Measurements from ENCODE around the gene HES5. TPM values are rescaled to one million over a fixed set of nuclear protein-coding genes. Genes with fewer than 3 reads are reported as not detected.
A peak's percentile ranks its signal among the peaks of the same experiment; 100 is the strongest.

HES5 gene
- total and polyA plus RNA-seq, 10 of the 15 experiments (the other 5 are each of a cell fraction or from before 2014, with no cell fraction given): 0.12 to 0.15 TPM; not detected in 8

- H4K20me1 ChIP-seq (ENCODE audit: control insufficient read depth, insufficient read depth): no peaks in the 10 kb centered on the region
- ChIA-PET SMC1A (ENCODE audit: uncharacterized antibody, unreplicated experiment) (interaction anchor here (0.9 to 4.7 kb wide), 4 partner anchors 9 to 28 kb away, joined by 3 to 39 read pairs (median 18); partner anchors contain the start of gene PRXL2B), CTCF (interaction anchor here (0.8 to 5.1 kb wide), 11 partner anchors 9 to 231 kb away, joined by 3 to 54 read pairs (median 6); partner anchors contain the start of genes PEX10 and PRXL2B), POLR2A (interaction anchor here (1.7 to 5.5 kb wide), 4 partner anchors 10 to 28 kb away, joined by 5 to 61 read pairs (median 42); partner anchors contain the start of gene PRXL2B), RAD21 (ENCODE audit: unreplicated experiment) (interaction anchor here (0.7 to 3.3 kb wide), 9 partner anchors 9 to 361 kb away, joined by 3 to 41 read pairs (median 10); partner anchors contain the start of genes FAAP20 and PANK4)
- peak within 1 kb of the TSS; percentile 87 for H3K4me3 ChIP-seq
- H3K79me2 ChIP-seq (ENCODE audit: control insufficient read depth, insufficient read depth, low read length): peaks cover 38% of the 10 kb centered on the region
- 0% methylated on average over 16 of the region's 16 CpGs for WGBS (ENCODE audit: insufficient coverage, insufficient replicate concordance, low lambda C conversion rate, missing lambda C conversion rate)
- no peaks in the 10 kb centered on the region for H3K27me3 ChIP-seq (replicated peaks in 1 of 2; ENCODE audit: control insufficient read depth in 2 of 2, insufficient read depth in 2 of 2, low read length in 1 of 2)
- H3K9ac ChIP-seq (ENCODE audit: control insufficient read depth, insufficient read depth, low read length): peak within 1 kb of the TSS; percentile 98
- H3K27ac ChIP-seq (ENCODE audit: control insufficient read depth, insufficient read depth): peak within 1 kb of the TSS; percentile 99
- FAIRE-seq (peak; percentile 90), ATAC-seq (peak; percentile 73), DNase-seq (ENCODE audit: low read depth, low spot score) (no peak)
- H3K36me3 ChIP-seq (ENCODE audit: control insufficient read depth in 2 of 2, insufficient read depth in 2 of 2, low read length in 1 of 2): peaks cover 0 to 2% of the 10 kb centered on the region in 2 experiments; a peak in 2 of 4 replicates
- peak within 1 kb of the TSS; percentile 97 for H3K4me2 ChIP-seq (ENCODE audit: control insufficient read depth, insufficient read depth)
- in situ Hi-C loops (cut with MboI): no loop called here
- peaks cover 25% of the 10 kb centered on the region for H3K4me1 ChIP-seq (ENCODE audit: control insufficient read depth, insufficient read depth, low read length)
- TSS peak; percentile 82 for BruUV-seq (replicated peaks)
- intact Hi-C loops (cut with micrococcal nuclease; ENCODE audit: unreplicated experiment): loop anchor here (1.0 to 5.0 kb wide), 2 partner anchors 22 to 866 kb away; no protein-coding TSS in a partner anchor
- H3K9me3 ChIP-seq (replicated peaks; ENCODE audit: control insufficient read depth, insufficient read depth, low read length): no peaks in the 10 kb centered on the region
- H2AFZ ChIP-seq (ENCODE audit: control insufficient read depth, low read depth, low read length): peak within 1 kb of the TSS; percentile 48
- no peak for TF ChIP-seq JUNB (IDR thresholded peaks at IDR 0.05)
- no peak for TF ChIP-seq MLLT1 (IDR thresholded peaks at IDR 0.05)
- 0 out of 4 replicates have a peak, but pooled peaks of 1 of the 2 experiments have one; percentile 9 for TF ChIP-seq SRF (IDR thresholded peaks at IDR 0.05; ENCODE audit: low read depth in 2 of 2, low read length in 2 of 2)
- 0 out of 2 replicates have a peak, but pooled peaks have one; percentile 16 for TF ChIP-seq STAT3 (IDR thresholded peaks at IDR 0.05; ENCODE audit: low read depth, low read length)
- no peak for TF ChIP-seq MYC (IDR thresholded peaks at IDR 0.05; ENCODE audit: insufficient read depth, insufficient read length, insufficient replicate concordance, low read length, severe bottlenecking)
- TF ChIP-seq RFX5 (IDR thresholded peaks at IDR 0.05; ENCODE audit: low read depth, low read length): peak; percentile 35; the same call in 1 of the 2 replicates
- no peak for TF ChIP-seq USF2 (IDR thresholded peaks at IDR 0.05; ENCODE audit: borderline replicate concordance, low read depth, low read length)
- TF ChIP-seq BCL3 (IDR thresholded peaks at IDR 0.05; ENCODE audit: borderline replicate concordance, insufficient read depth, low read depth, low read length, poor library complexity, severe bottlenecking): no peak
- TF ChIP-seq ELK1 (IDR thresholded peaks at IDR 0.05; ENCODE audit: low read depth, low read length): 0 out of 2 replicates have a peak, but pooled peaks have one; percentile 36
- TF ChIP-seq NFYB (IDR thresholded peaks at IDR 0.05; ENCODE audit: insufficient read depth, low read depth, low read length): 0 out of 2 replicates have a peak, but pooled peaks have one; percentile 15
- peak; percentile 26; the same call in 1 of the 2 replicates for TF ChIP-seq SMAD5 (IDR thresholded peaks at IDR 0.05; ENCODE audit: low read depth)
- TF ChIP-seq YY1 (IDR thresholded peaks at IDR 0.05; ENCODE audit: low read depth, low read length): peak; percentile 93
- peak; percentile 9 for TF ChIP-seq SMAD1 (IDR thresholded peaks at IDR 0.05; ENCODE audit: low read depth, partially characterized antibody)
- peak; percentile 89; the same call in 1 of the 2 replicates for TF ChIP-seq CHD1 (IDR thresholded peaks at IDR 0.05; ENCODE audit: low read depth, low read length)
- no peak for TF ChIP-seq RB1 (IDR thresholded peaks at IDR 0.05; ENCODE audit: borderline replicate concordance)
Measured at GRCh38 chr1:2556277-2556677, 26.2 kb upstream of the HES5 start, which contains the start of gene TNFRSF14. Gene TNFRSF14 (plus strand): TSS chr1:2556371. CDS start chr1:2556665, 294 bp downstream.
